ENCODE measurements around the gene FAM120A. TPM values are rescaled to one million over a fixed set of nuclear protein-coding genes. Genes with fewer than 3 reads are reported as not detected.
A peak's percentile ranks its signal among the peaks of the same experiment; 100 is the strongest.

Gene FAM120A
- total and polyA plus RNA-seq, 9 of the 15 experiments (the other 6 are each of a cell fraction or from before 2014, with no cell fraction given), result 8.7 to 71.0 (median 42.2) TPM

- Histone ChIP-seq H3K36me3 (ENCODE audit: control insufficient read depth, insufficient read depth, low read length) (no peaks in the 10 kb centered on the region), H3K9me3 (replicated peaks; ENCODE audit: control insufficient read depth, insufficient read depth, low read depth, low read length) (no peaks in the 10 kb centered on the region), H2AFZ (ENCODE audit: low read depth, low read length) (no peak overlapping the region), H3K4me1 (replicated peaks in 1 of 2; ENCODE audit: control insufficient read depth in 2 of 2, insufficient read depth in 2 of 2, low read length in 2 of 2) (peaks cover 0 to 8% of the 10 kb centered on the region in 2 experiments; a peak in 1 of 5 replicates), H4K20me1 (replicated peaks; ENCODE audit: control insufficient read depth, insufficient read depth, low read length) (no peaks in the 10 kb centered on the region), H3K27ac (ENCODE audit: extremely low read depth, low read depth, low read length) (no peak overlapping the region), H3K9me1 (ENCODE audit: control insufficient read depth, insufficient read depth, low read length) (no peaks in the 10 kb centered on the region), H3K79me2 (ENCODE audit: control insufficient read depth, insufficient read depth, low read length) (no peaks in the 10 kb centered on the region), H3K9ac (ENCODE audit: insufficient read depth in 1 of 2, low read depth in 2 of 2, low read length in 2 of 2) (no peak overlapping the region), H3K4me3 (no peak overlapping the region), H3K4me2 (ENCODE audit: insufficient read depth, low read length) (no peak overlapping the region), H3K27me3 (ENCODE audit: control insufficient read depth in 2 of 2, insufficient read depth in 2 of 2, low read length in 2 of 2) (peaks cover 0 to under 1% of the 10 kb centered on the region in 2 experiments; a peak in 1 of 5 replicates)
- no peak for DNase-seq (ENCODE audit: extremely low read depth in 1 of 4, low spot score in 3 of 4)
- in situ Hi-C loops (cut with MboI), result no loop called here
- ChIA-PET CTCF (ENCODE audit: low intra/inter-chr PET ratio) (interaction anchor here (0.6 kb wide), 1 partner anchor 485 kb away, joined by 3 read pairs; no protein-coding TSS in a partner anchor), POLR2A (no interaction called here)
- intact Hi-C loops (cut with micrococcal nuclease), result no loop called here
- TF ChIP-seq PPARD (CRISPR knock-in tag; IDR thresholded peaks at IDR 0.05), result no peak
- TF ChIP-seq ZNF121 (CRISPR knock-in tag; conservative IDR thresholded peaks at IDR 0.05), result no peak
- no peak for TF ChIP-seq KDM2B (CRISPR knock-in tag; IDR thresholded peaks at IDR 0.05)
- TF ChIP-seq ZNF561 (CRISPR knock-in tag; conservative IDR thresholded peaks at IDR 0.05), result no peak
- TF ChIP-seq, protein P1, sequence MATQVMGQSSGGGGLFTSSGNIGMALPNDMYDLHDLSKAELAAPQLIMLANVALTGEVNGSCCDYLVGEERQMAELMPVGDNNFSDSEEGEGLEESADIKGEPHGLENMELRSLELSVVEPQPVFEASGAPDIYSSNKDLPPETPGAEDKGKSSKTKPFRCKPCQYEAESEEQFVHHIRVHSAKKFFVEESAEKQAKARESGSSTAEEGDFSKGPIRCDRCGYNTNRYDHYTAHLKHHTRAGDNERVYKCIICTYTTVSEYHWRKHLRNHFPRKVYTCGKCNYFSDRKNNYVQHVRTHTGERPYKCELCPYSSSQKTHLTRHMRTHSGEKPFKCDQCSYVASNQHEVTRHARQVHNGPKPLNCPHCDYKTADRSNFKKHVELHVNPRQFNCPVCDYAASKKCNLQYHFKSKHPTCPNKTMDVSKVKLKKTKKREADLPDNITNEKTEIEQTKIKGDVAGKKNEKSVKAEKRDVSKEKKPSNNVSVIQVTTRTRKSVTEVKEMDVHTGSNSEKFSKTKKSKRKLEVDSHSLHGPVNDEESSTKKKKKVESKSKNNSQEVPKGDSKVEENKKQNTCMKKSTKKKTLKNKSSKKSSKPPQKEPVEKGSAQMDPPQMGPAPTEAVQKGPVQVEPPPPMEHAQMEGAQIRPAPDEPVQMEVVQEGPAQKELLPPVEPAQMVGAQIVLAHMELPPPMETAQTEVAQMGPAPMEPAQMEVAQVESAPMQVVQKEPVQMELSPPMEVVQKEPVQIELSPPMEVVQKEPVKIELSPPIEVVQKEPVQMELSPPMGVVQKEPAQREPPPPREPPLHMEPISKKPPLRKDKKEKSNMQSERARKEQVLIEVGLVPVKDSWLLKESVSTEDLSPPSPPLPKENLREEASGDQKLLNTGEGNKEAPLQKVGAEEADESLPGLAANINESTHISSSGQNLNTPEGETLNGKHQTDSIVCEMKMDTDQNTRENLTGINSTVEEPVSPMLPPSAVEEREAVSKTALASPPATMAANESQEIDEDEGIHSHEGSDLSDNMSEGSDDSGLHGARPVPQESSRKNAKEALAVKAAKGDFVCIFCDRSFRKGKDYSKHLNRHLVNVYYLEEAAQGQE (IDR thresholded peaks at IDR 0.05; ENCODE audit: borderline replicate concordance), result no peak
- TF ChIP-seq, protein P1 (CRISPR knock-in tag; IDR thresholded peaks at IDR 0.05; ENCODE audit: low read depth), result no peak
- no peak for TF ChIP-seq POLR2G (IDR thresholded peaks at IDR 0.05; ENCODE audit: low read depth, low read length)
- peak; percentile 77 for TF ChIP-seq ZNF316 (IDR thresholded peaks at IDR 0.05)
- TF ChIP-seq MAFF (IDR thresholded peaks at IDR 0.05; ENCODE audit: low read length), result peak; percentile 47; the same call in 1 of the 2 replicates
- TF ChIP-seq C11orf30 (IDR thresholded peaks at IDR 0.05; ENCODE audit: low read depth), result peak; percentile 60
- no peak for TF ChIP-seq ZNF354B (CRISPR knock-in tag; IDR thresholded peaks at IDR 0.05)
- TF ChIP-seq ZSCAN32 (CRISPR knock-in tag; IDR thresholded peaks at IDR 0.05), result no peak
- peak; percentile 48 for TF ChIP-seq MAFK (IDR thresholded peaks at IDR 0.05; ENCODE audit: low read length)
- FAIRE-seq, result no peak
- BruUV-seq (replicated peaks), result no TSS peak
- ATAC-seq, result no peak
- WGBS (ENCODE audit: insufficient coverage, low coverage, missing lambda C conversion rate), result 50% methylated on average over 3 of the region's 3 CpGs
Observed at GRCh38 chr9:93434056-93434455, 17.4 kb upstream of the FAM120A start.
